ENCODE results near the gene PLCL2.

The PLCL2 gene

GRCh38 chr3:17047162-17047561 is 162.4 kb downstream of the PLCL2 start:
- DNase-seq (ENCODE audit: low spot score) = no peak
- ChIA-PET POLR2A (ENCODE audit: low non-redundant PET) (no interaction called here), CTCF (no interaction called here)

GRCh38 chr3:17047894-17048293 is 163.1 kb downstream of the PLCL2 start:
- no peak overlapping the region for H3K27ac ChIP-seq
- POLR2A ChIA-PET (ENCODE audit: low non-redundant PET) = no interaction called here
- CTCF ChIA-PET = no interaction called here
- no peak for DNase-seq (ENCODE audit: low spot score)
- TF ChIP-seq CTCF (conservative IDR thresholded peaks at IDR 0.05; ENCODE audit: low read depth) = no peak

More at GRCh38 chr3:17047162-17047561, 162.4 kb downstream of the PLCL2 start:
- H3K27ac ChIP-seq = no peak overlapping the region
- TF ChIP-seq CTCF (conservative IDR thresholded peaks at IDR 0.05; ENCODE audit: low read depth) = no peak

- no peak for TF ChIP-seq CTCF (conservative IDR thresholded peaks at IDR 0.05; ENCODE audit: low read depth)
- CTCF ChIA-PET = no interaction called here
- POLR2A ChIA-PET (ENCODE audit: low non-redundant PET) = no interaction called here
Observed at GRCh38 chr3:17050071-17050470, 165.3 kb downstream of the PLCL2 start.

GRCh38 chr3:17050506-17050905 is 165.8 kb downstream of the PLCL2 start:
- ChIA-PET POLR2A (ENCODE audit: low non-redundant PET) (no interaction called here), CTCF (interaction anchor here (0.5 kb wide), 1 partner anchor 294 kb away, joined by 5 read pairs; no protein-coding TSS in a partner anchor)
- H3K27ac ChIP-seq = no peak overlapping the region
- DNase-seq (ENCODE audit: low spot score) = no peak
- no peak for TF ChIP-seq CTCF (conservative IDR thresholded peaks at IDR 0.05; ENCODE audit: low read depth)

More at GRCh38 chr3:17050071-17050470, 165.3 kb downstream of the PLCL2 start:
- DNase-seq (ENCODE audit: low spot score) = no peak
- H3K27ac ChIP-seq = no peak overlapping the region

GRCh38 chr3:17052363-17052762 is 167.6 kb downstream of the PLCL2 start:
- CTCF ChIA-PET = no interaction called here
- POLR2A ChIA-PET (ENCODE audit: low non-redundant PET) = no interaction called here
- H3K27ac ChIP-seq = no peak overlapping the region
- TF ChIP-seq CTCF (conservative IDR thresholded peaks at IDR 0.05; ENCODE audit: low read depth) = no peak
- no peak for DNase-seq (ENCODE audit: low spot score)

- H3K27ac ChIP-seq = no peak overlapping the region
- ChIA-PET POLR2A (ENCODE audit: low non-redundant PET) (no interaction called here), CTCF (no interaction called here)
- no peak for DNase-seq (ENCODE audit: low spot score)
- no peak for TF ChIP-seq CTCF (conservative IDR thresholded peaks at IDR 0.05; ENCODE audit: low read depth)
Observed at GRCh38 chr3:17054301-17054981, 169.7 kb downstream of the PLCL2 start.

Data from RWPE1 (cell line).